Fibroblast of skin of abdomen (primary cell): ENCODE data around the gene FMNL2.

ENCODE experiments used
- DNase-seq: peaks from one replicate; pipeline ENCODE4 v3.0.0-alpha.2; 2013

Gene FMNL2

GRCh38 chr2:152450176-152450575 lies 115.2 kb downstream of the FMNL2 start:
- DNase-seq, result no peak

DNA sequence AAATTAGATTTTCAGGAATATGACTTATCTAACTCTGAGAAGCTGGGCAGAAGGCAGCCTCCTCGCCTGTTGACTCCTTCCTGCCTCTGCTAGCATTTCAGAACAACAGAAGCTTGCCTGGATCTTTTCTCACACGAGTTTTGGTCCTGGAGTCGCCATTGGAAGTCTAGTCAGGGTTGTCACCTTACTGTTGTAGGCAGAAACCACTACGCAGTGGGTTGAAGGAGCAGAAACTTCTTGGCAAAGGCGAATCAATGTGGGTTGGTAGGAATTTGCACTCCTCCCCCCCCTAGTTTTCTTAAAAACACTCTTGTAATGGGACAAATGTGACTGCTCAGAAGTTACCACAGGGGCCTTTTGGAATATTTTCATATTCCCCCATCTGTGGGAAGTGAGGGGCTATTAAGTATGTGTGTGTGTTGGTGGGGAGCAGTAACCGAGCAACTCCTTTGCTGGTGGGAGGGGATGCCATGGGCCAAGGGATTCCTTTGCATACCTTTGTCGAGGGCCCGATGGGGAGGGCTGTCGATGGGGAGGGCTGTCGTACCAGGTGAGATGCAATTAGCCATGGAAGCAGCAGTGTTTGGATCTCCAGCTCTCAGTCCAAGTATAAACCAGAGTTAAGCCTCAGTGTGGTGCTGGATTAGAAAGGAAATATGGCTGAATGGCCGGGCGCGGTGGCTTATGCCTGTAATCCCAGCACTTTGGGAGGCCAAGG lies 117.4 kb downstream of the FMNL2 start:
- DNase-seq, result no peak

GRCh38 chr2:152453129-152453911 lies 118.3 kb downstream of the FMNL2 start:
- DNase-seq, result no peak

- no peak for DNase-seq
These were observed 119.4 kb downstream of the FMNL2 start for GRCh38 chr2:152454371-152454770.

GRCh38 chr2:152454960-152455359 lies 120.0 kb downstream of the FMNL2 start:
- no peak for DNase-seq

- DNase-seq, result no peak
These were observed 120.8 kb downstream of the FMNL2 start for GRCh38 chr2:152455738-152456137.

GRCh38 chr2:152456262-152456661 lies 121.3 kb downstream of the FMNL2 start:
- peak; percentile 78 for DNase-seq

DNA sequence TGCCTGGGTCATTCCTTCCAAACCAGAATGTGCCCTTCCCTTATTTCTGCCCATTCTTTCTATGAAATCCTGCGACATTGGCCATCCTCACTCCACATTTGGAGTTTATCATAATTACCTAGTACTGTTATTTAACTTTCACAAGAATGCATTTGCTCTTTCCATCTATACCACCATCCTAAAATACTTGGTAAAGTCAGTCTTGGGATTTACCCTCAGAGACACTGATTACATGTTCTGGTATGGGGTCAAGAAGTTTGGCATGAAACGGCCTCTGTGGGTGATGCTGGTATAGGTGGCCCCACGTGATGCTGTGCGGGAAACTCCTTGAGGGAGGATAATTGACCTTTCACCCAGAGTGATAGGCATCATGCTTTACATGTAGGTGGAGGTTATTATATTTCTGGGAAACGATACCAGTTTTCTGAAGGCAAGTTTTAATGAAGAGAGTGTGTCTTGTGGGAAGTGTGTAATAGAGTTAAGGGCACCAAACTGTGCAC lies 123.5 kb downstream of the FMNL2 start:
- no peak for DNase-seq

DNA sequence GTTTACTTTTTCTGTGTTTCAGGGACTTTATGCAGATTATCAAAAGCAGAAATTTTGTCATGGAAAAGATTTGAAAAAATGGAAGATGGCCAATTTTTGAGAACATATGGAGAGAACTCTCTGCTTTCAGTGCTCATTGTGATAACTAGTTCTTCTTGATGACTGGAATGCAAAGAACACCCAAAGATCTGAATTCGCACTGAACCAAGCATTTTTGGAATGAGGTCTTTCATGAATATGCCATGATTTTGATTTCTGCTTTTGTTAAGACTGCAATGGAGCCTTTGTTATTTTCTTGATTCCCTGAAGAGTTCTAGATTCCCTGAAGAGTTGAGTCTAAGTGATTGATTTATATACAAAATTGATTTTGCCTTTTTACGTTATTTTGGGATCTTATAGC lies 124.1 kb downstream of the FMNL2 start:
- DNase-seq, result no peak

GRCh38 chr2:152460567-152460966 lies 125.6 kb downstream of the FMNL2 start:
- DNase-seq, result no peak

DNA sequence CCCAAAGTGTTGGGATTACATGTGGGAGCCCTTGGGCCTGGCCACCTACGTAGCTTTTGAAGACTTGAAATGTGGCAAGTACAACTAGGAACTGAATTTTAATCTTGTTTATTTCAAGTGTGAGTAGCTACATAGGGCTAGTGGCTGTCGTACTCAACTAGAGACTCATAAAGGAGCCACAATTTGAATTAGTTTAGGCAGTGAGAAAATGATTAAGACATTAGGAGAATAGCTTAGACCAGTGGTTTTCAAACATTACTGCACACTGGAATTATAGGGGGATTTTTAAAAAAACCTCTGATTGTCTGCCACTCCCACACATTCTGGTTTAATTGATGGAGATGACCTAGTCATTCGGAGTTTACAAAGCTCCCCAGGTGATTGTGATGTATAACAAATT lies 127.1 kb downstream of the FMNL2 start:
- no peak for DNase-seq

DNA sequence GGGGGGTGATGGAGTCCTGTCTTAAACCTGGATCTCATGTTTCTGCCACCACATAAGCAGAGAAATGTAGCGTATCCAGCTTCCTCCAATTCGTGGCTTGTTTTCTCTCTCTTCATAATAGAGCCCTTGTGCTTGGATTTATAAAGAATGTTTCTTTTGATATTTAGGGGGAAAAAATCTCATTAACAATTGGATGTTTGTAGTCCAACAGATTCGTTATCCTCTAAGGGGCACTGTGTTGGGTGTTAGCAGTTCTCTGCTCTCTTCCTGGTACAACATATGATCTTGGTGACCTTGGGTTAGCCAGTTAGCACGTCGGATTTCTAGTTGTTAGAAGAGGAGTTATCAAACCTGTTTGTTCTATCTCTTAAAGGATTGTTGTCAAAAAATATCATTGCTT lies 127.8 kb downstream of the FMNL2 start:
- no peak for DNase-seq

DNA sequence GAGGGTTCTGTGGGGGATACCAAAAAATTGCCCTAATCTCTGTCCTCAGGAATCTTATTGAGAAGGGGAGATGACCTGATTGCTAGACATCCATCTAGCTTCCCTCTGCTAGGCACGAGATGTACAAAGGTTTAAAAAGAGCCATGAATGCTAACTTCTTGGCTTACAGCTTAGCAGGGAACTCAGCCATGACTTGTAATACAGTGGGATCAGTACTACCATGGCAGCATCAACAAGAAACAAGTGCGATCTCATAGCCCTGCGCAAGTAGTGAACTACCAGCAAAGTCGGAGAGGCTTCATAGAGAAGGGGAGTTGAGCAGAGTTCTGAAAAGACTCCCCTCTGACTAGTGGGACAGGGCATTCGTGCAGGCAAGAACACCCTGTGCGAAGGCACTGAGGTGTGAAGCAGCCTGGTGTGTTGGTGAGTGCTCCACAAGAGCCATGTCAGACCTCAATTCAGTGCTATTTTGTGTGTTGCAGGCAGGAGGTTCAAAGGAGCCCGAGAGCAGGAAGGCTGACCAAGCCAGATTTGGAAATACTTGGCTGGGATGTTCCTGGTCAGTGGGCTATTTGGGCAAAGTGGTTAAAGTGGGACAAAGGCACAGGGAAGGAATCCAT lies 130.0 kb downstream of the FMNL2 start:
- DNase-seq, result no peak

DNA sequence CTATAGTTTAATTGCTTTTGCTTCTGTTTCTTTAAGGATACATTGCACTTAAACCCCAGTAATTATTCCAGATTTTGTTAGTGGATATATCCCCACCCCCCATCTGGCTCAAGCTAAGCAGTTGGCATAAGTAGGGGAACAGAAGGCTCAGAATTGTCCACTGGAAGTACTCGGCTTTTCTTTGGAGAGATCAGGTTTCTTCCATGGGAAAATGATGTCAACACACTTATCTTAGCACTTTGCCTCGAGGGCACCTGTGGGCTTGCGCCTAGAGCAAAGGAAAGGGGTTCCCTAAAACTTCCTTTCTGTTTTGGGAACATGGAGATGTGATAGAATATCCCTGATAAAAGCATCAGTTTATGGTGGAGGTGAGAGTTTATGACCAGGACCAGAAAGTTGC lies 130.6 kb downstream of the FMNL2 start:
- DNase-seq, result no peak

GRCh38 chr2:152466041-152466440 lies 131.1 kb downstream of the FMNL2 start:
- DNase-seq, result no peak

- peak; percentile 53 for DNase-seq
These were observed 132.2 kb downstream of the FMNL2 start for GRCh38 chr2:152466980-152467676.

- no peak for DNase-seq
These were observed 132.9 kb downstream of the FMNL2 start for GRCh38 chr2:152467677-152468410.

DNA sequence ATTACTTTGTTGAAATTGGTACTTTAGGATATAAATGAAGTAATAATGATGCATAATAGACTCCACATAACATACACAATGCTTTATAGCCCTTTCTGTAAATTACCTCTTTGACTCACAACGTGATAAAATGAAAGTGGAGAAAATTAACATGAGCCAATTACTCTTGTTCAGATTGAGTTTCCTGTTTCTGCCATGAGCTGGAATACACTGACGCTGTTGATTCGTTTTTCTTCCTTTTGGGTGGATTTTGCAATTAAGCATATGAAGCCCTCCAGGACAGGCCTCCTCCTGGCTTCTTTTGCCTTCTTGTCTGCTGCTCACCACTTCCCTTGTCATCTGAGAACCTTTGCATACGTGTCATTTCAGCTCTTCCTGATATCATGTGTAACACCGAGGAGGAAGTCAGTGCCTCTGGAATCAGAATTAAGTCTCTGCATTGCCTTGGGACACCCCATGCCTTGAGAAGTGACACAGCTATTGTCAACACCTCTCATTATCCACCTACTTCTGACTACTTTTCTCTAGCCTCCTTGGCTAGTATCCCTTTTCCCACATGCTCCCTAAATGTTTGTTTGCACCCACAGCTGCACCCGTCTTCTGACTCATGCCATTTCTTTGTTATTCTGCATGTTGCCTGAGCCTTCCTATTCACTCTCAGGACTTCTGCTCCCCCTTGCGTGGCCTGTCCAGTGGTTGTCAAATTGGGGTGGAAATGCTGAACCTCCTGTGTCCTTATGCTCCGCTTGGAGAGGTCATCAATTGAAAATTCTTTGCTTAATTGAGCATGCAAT lies 134.1 kb downstream of the FMNL2 start:
- no peak for DNase-seq

- no peak for DNase-seq
These were observed 136.2 kb downstream of the FMNL2 start for GRCh38 chr2:152470861-152471854.

DNA sequence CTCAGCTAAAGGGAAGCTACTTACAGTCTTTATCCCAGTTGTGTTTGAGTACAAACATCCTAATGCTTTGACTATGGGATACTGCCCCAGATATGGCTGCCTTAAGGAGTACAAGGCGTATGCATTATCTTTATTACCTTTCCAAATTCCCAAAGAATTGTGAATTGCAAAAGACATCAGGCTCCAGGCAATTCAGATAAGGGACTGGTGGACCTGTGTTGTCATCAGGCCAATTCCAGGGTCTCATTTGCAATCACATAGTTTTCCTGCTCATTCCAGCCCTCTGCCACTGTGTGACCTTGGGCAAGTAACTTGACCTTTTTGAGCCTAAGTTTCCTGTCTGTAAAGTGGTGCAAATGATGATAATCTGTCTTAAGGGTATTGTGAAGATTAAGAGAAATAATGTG lies 137.5 kb downstream of the FMNL2 start:
- DNase-seq, result no peak
